ENCODE data around the gene GUCY1B1. TPM values are rescaled to one million over a fixed set of nuclear protein-coding genes. Genes with fewer than 3 reads are reported as not detected.

Gene GUCY1B1
- polyA plus RNA-seq, 1 donor (not counting 4 experiments of a cell fraction or from before 2014, with no cell fraction given): 0.05 TPM

GRCh38 chr4:155789391-155789790, 30.6 kb downstream of the GUCY1B1 start:
- Histone ChIP-seq H3K27me3 (ENCODE audit: control insufficient read depth, extremely low read depth, insufficient read depth, low read length) (no peaks in the 10 kb centered on the region), H3K79me2 (ENCODE audit: control insufficient read depth, insufficient read depth, low read length) (no peaks in the 10 kb centered on the region), H3K9ac (ENCODE audit: control insufficient read depth, extremely low read depth, insufficient read depth, low read length) (no peak overlapping the region), H3K4me2 (ENCODE audit: control insufficient read depth, extremely low read depth, insufficient read depth, low read depth, low read length) (no peak overlapping the region), H4K20me1 (ENCODE audit: control insufficient read depth, extremely low read depth, insufficient read depth, low read length) (no peaks in the 10 kb centered on the region), H3K4me1 (ENCODE audit: control insufficient read depth, extremely low read depth, insufficient read depth, low read length) (no peaks in the 10 kb centered on the region), H3K4me3 (ENCODE audit: control insufficient read depth in 2 of 3, extremely low read depth in 1 of 3, insufficient read depth in 2 of 3, low read depth in 1 of 3, low read length in 3 of 3) (no peak overlapping the region), H2AFZ (ENCODE audit: control insufficient read depth, low read length) (no peak overlapping the region), H3K27ac (ENCODE audit: control insufficient read depth, insufficient read depth, low read length) (no peak overlapping the region), H3K9me1 (ENCODE audit: control insufficient read depth, extremely low read depth, insufficient read depth, low read length) (no peaks in the 10 kb centered on the region), H3K36me3 (ENCODE audit: control insufficient read depth in 2 of 2, extremely low read depth in 1 of 2, insufficient read depth in 2 of 2, low read length in 2 of 2) (no peaks in the 10 kb centered on the region), H3K9me3 (ENCODE audit: control insufficient read depth, low read depth, low read length) (no peaks in the 10 kb centered on the region)
- no peak for FAIRE-seq
- TF ChIP-seq CTCF (optimal IDR thresholded peaks at IDR 0.05 in 1 of 3, IDR thresholded peaks at IDR 0.05 in 1 of 3, conservative IDR thresholded peaks at IDR 0.05 in 1 of 3; ENCODE audit: extremely low read depth in 1 of 3, insufficient read depth in 2 of 3, low read length in 3 of 3): no peak
- no peak for DNase-seq (ENCODE audit: low read depth, low spot score)
- dilution Hi-C loops (cut with MboI; ENCODE audit: extremely low pct_ligation_motif_present, low sequenced_read_pairs): no loop called here

GRCh38 chr4:155789982-155790381, 31.2 kb downstream of the GUCY1B1 start:
- no peaks in the 10 kb centered on the region for H3K36me3 ChIP-seq (ENCODE audit: control insufficient read depth in 2 of 2, extremely low read depth in 1 of 2, insufficient read depth in 2 of 2, low read length in 2 of 2)
- dilution Hi-C loops (cut with MboI; ENCODE audit: extremely low pct_ligation_motif_present, low sequenced_read_pairs): no loop called here
- no peak overlapping the region for H3K27ac ChIP-seq (ENCODE audit: control insufficient read depth, insufficient read depth, low read length)
- FAIRE-seq: no peak
- no peak overlapping the region for H3K9ac ChIP-seq (ENCODE audit: control insufficient read depth, extremely low read depth, insufficient read depth, low read length)
- H3K4me3 ChIP-seq (ENCODE audit: control insufficient read depth in 2 of 3, extremely low read depth in 1 of 3, insufficient read depth in 2 of 3, low read depth in 1 of 3, low read length in 3 of 3): no peak overlapping the region
- no peak overlapping the region for H2AFZ ChIP-seq (ENCODE audit: control insufficient read depth, low read length)
- no peak overlapping the region for H3K4me2 ChIP-seq (ENCODE audit: control insufficient read depth, extremely low read depth, insufficient read depth, low read depth, low read length)
- no peaks in the 10 kb centered on the region for H3K4me1 ChIP-seq (ENCODE audit: control insufficient read depth, extremely low read depth, insufficient read depth, low read length)
- DNase-seq (ENCODE audit: low read depth, low spot score): no peak
- no peaks in the 10 kb centered on the region for H3K9me3 ChIP-seq (ENCODE audit: control insufficient read depth, low read depth, low read length)
- H4K20me1 ChIP-seq (ENCODE audit: control insufficient read depth, extremely low read depth, insufficient read depth, low read length): no peaks in the 10 kb centered on the region
- H3K79me2 ChIP-seq (ENCODE audit: control insufficient read depth, insufficient read depth, low read length): no peaks in the 10 kb centered on the region
- H3K9me1 ChIP-seq (ENCODE audit: control insufficient read depth, extremely low read depth, insufficient read depth, low read length): no peaks in the 10 kb centered on the region
- H3K27me3 ChIP-seq (ENCODE audit: control insufficient read depth, extremely low read depth, insufficient read depth, low read length): no peaks in the 10 kb centered on the region
- TF ChIP-seq CTCF (optimal IDR thresholded peaks at IDR 0.05 in 1 of 3, IDR thresholded peaks at IDR 0.05 in 1 of 3, conservative IDR thresholded peaks at IDR 0.05 in 1 of 3; ENCODE audit: extremely low read depth in 1 of 3, insufficient read depth in 2 of 3, low read length in 3 of 3) (no peak), EZH2 (IDR thresholded peaks at IDR 0.05; ENCODE audit: low read length) (no peak)
